Smooth muscle cell (in vitro differentiated cells): Measurements from ENCODE around the gene DGKE. TPM values are rescaled to one million over a fixed set of nuclear protein-coding genes. Genes with fewer than 3 reads are reported as not detected.

ENCODE experiments used
- DNase-seq: peaks from one replicate; lab custom pipeline; 2025; ENCODE audit not compliant: unreplicated experiment; lab: John Stamatoyannopoulos, UW
- H2AFZ ChIP-seq: fragments of 200-600 bp; sonication (generic); 2 replicates; pipeline ENCODE4 v1.6.0; 2016; ENCODE audit warnings: antibody characterized with exemption, low read depth, mild to moderate bottlenecking
- H3F3A ChIP-seq: fragments of 200-600 bp; sonication (generic); 2 replicates; pipeline ENCODE4 v1.6.0; 2017; ENCODE audit warnings: antibody characterized with exemption, low read depth
- H3K27ac ChIP-seq: fragments of 200-600 bp; sonication (generic); 2 replicates; pipeline ENCODE4 v1.5.1; 2016; ENCODE audit warnings: low read depth, mild to moderate bottlenecking
- H3K27me3 ChIP-seq: fragments of 200-600 bp; sonication (generic); 2 replicates; pipeline ENCODE4 v1.6.1; 2016; ENCODE audit warnings: low read depth, mild to moderate bottlenecking
- H3K36me3 ChIP-seq: fragments of 200-600 bp; sonication (generic); 2 replicates; pipeline ENCODE4 v1.5.1; 2016; ENCODE audit warnings: low read depth
- H3K4me1 ChIP-seq: fragments of 200-600 bp; sonication (generic); 2 replicates; pipeline ENCODE4 v1.5.1; 2016; ENCODE audit warnings: low read depth
- H3K4me2 ChIP-seq: fragments of 200-600 bp; sonication (generic); 2 replicates; pipeline ENCODE4 v1.6.0; 2016; ENCODE audit warnings: mild to moderate bottlenecking
- H3K4me3 ChIP-seq: fragments of 200-600 bp; sonication (generic); 2 replicates; pipeline ENCODE4 v1.5.1; 2016; ENCODE audit warnings: mild to moderate bottlenecking
- H3K79me2 ChIP-seq: fragments of 200-600 bp; sonication (generic); 2 replicates; pipeline ENCODE4 v1.6.0; 2016; ENCODE audit warnings: low read depth, mild to moderate bottlenecking
- H3K9ac ChIP-seq: fragments of 200-600 bp; sonication (generic); 2 replicates; pipeline ENCODE4 v1.6.0; 2016; ENCODE audit warnings: low read depth
- H3K9me3 ChIP-seq: fragments of 200-600 bp; sonication (generic); replicated peaks from 2 replicates; pipeline ENCODE4 v1.5.1; 2016; ENCODE audit warnings: low read depth
- H4K20me1 ChIP-seq: fragments of 200-600 bp; sonication (generic); 2 replicates; pipeline ENCODE4 v1.6.0; 2016; ENCODE audit warnings: low read depth
- CTCF ChIP-seq: fragments of 200-600 bp; sonication (generic); IDR thresholded peaks from 2 replicates; pipeline ENCODE4 v1.5.1; 2017; ENCODE audit warnings: borderline replicate concordance, mild to moderate bottlenecking, antibody characterized with exemption; ENCODE audit not compliant: insufficient read depth, poor library complexity, severe bottlenecking
- WGBS: methylation state at CpG from one replicate; pipeline ENCODE4 v1.1.7; 2016; ENCODE audit warnings: low lambda C conversion rate; 5-methylcytosine and 5-hydroxymethylcytosine counted together
- polyA plus RNA-seq: library from polyadenylated mRNA; unstranded; fragments of >200 nt; fragmentation: Nextera tagmentation; extraction: Ambion mirVana; gene quantifications from 2 replicates; pipeline ENCODE4 v1.2.1, GENCODE V29; 2016
- total RNA-seq: library from RNA; depleted of rRNA; stranded (reverse); fragments of >200 nt; gene quantifications from 2 replicates; pipeline ENCODE4 v1.2.3, GENCODE V29; 2014

DGKE gene
- total and polyA plus RNA-seq, 2 experiments from 2014 or later: 1.2 to 5.9 TPM

GRCh38 chr17:56834380-56835263, 671 bp downstream of the DGKE start:
- WGBS: 5% methylated on average over 52 of the region's 81 CpGs
- Histone ChIP-seq H3K27ac (no peak overlapping the region), H3K9me3 (no peaks in the 10 kb centered on the region), H3K4me3 (peak overlapping the region; percentile 68), H3K4me1 (peaks cover 14% of the 10 kb centered on the region), H3K9ac (peak overlapping the region; percentile 28), H3K4me2 (peak overlapping the region; percentile 87), H3F3A (peaks cover 6% of the 10 kb centered on the region), H4K20me1 (peaks cover 2% of the 10 kb centered on the region), H3K79me2 (no peaks in the 10 kb centered on the region), H3K27me3 (peaks cover 10% of the 10 kb centered on the region), H3K36me3 (no peaks in the 10 kb centered on the region), H2AFZ (peak overlapping the region; percentile 98)
- no peak for DNase-seq
- TF ChIP-seq CTCF: no peak

DNA sequence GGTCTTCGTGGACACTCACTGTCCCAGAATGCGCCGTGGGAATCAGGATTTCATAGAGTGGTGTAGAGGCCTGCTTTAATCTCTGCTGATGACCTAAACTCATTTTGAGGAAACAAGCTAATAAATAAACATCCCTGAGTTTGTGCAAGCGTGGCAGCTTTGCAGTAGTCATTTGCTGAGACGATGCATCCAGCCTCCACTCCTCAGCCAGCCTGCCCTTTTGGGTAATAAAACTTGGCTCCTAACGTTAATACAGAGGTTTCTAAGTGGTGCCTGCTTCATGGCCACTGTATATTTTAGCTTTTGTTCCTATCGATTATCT, 1.3 kb downstream of the DGKE start:
- Histone ChIP-seq H3K79me2 (no peaks in the 10 kb centered on the region), H2AFZ (peak overlapping the region; percentile 98)
- WGBS: 48% methylated on average over 7 of the region's 7 CpGs

DNA sequence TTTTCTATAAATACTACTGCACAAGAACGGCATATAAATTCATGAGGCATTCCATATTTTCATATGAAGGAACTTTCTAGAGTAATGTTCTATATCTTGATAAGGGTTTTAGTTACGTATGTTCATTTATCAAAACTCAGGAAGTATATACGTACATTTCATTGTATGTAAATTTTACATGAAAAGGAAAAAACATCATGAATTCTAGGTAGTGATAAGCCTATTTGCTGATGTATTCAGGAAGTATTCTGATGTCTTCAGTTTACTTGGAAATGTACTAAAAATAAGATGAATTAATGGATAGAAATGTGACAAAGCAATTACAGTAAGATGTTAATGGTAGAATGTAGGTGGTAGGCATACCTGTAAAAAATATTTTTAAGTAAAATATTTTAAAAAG, 4.7 kb downstream of the DGKE start:
- H3K27me3 ChIP-seq: peaks cover 10% of the 10 kb centered on the region
- H3K79me2 ChIP-seq: no peaks in the 10 kb centered on the region
- H4K20me1 ChIP-seq: peaks cover 2% of the 10 kb centered on the region
- peaks cover 6% of the 10 kb centered on the region for H3F3A ChIP-seq
- H3K4me3 ChIP-seq: no peak overlapping the region
- H2AFZ ChIP-seq: no peak overlapping the region
- 96% methylated on average over 3 of the region's 3 CpGs for WGBS
- H3K4me1 ChIP-seq: peaks cover 8% of the 10 kb centered on the region
- TF ChIP-seq CTCF: no peak
- H3K4me2 ChIP-seq: no peak overlapping the region
- no peaks in the 10 kb centered on the region for H3K36me3 ChIP-seq
- H3K9me3 ChIP-seq: no peaks in the 10 kb centered on the region
- H3K27ac ChIP-seq: no peak overlapping the region
- H3K9ac ChIP-seq: no peak overlapping the region
- DNase-seq: no peak

More for the DNA sequence above, 1.3 kb downstream of the DGKE start:
- no peaks in the 10 kb centered on the region for H3K9me3 ChIP-seq
- H3K27ac ChIP-seq: no peak overlapping the region
- no peak for TF ChIP-seq CTCF
- DNase-seq: no peak
- peaks cover 14% of the 10 kb centered on the region for H3K4me1 ChIP-seq
- peaks cover 10% of the 10 kb centered on the region for H3K27me3 ChIP-seq
- peaks cover 2% of the 10 kb centered on the region for H4K20me1 ChIP-seq
- no peak overlapping the region for H3K9ac ChIP-seq
- peaks cover 6% of the 10 kb centered on the region for H3F3A ChIP-seq
- no peaks in the 10 kb centered on the region for H3K36me3 ChIP-seq
- H3K4me3 ChIP-seq: peak overlapping the region; percentile 68
- peak overlapping the region; percentile 87 for H3K4me2 ChIP-seq

DNA sequence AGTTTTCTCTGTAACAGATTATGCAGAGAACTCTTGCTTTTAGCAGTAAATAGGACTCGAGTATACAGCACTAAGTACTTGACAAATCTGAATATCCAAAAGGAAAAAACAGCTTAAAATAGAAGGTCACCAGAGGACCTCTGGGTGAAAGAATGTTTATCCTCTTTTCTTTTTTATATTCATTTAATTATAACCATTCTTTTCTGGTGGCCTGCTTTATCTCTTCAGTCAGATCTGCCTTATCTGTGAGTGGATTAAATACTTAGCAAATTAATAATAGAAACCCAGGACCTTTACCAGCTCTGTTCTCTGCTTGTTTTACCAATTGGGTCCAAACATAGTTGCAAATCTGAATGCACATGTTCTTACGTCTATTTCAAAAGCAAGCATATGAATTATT, 8.6 kb downstream of the DGKE start:
- WGBS: 90% methylated on average over 2 of the region's 2 CpGs

More for the DNA sequence above, 8.6 kb downstream of the DGKE start:
- Histone ChIP-seq H3K4me1 (no peaks in the 10 kb centered on the region), H2AFZ (no peak overlapping the region), H3F3A (no peaks in the 10 kb centered on the region), H3K27me3 (no peaks in the 10 kb centered on the region), H3K79me2 (no peaks in the 10 kb centered on the region), H3K4me2 (no peak overlapping the region), H3K9me3 (no peaks in the 10 kb centered on the region), H3K4me3 (no peak overlapping the region), H3K9ac (no peak overlapping the region), H4K20me1 (no peaks in the 10 kb centered on the region), H3K27ac (no peak overlapping the region), H3K36me3 (no peaks in the 10 kb centered on the region)
- no peak for TF ChIP-seq CTCF
- no peak for DNase-seq
